IgD-negative memory B cell (primary cell): Measurements from ENCODE around the gene CTNNA1. TPM values are rescaled to one million over a fixed set of nuclear protein-coding genes. Genes with fewer than 3 reads are reported as not detected.
"Not testable (repeated sequence)": the region's sequence is repeated elsewhere in the genome, so short reads cannot be mapped to it uniquely, and the experiment has no call there.

ENCODE experiments used
- H3K27ac Mint-ChIP-seq, 3 donors: one replicate each; pipeline ENCODE4 v1.8.0; 2020 to 2022; ENCODE audit warnings: mild to moderate bottlenecking in 3 of 3, mixed read lengths in 3 of 3, moderate library complexity in 1 of 3
- H3K27me3 Mint-ChIP-seq: one replicate; pipeline ENCODE4 v1.8.0; 2021; ENCODE audit warnings: mixed read lengths
- H3K36me3 Mint-ChIP-seq: one replicate; pipeline ENCODE4 v1.8.0; 2020; ENCODE audit warnings: mild to moderate bottlenecking, mixed read lengths
- H3K4me1 Mint-ChIP-seq, 3 donors: one replicate each; pipeline ENCODE4 v1.8.0; 2020 to 2022; ENCODE audit warnings: mixed read lengths in 3 of 3, mild to moderate bottlenecking in 1 of 3
- H3K4me3 Mint-ChIP-seq, 4 donors: one replicate each; pipeline ENCODE4 v1.8.0; 2020 to 2022; ENCODE audit warnings: mild to moderate bottlenecking in 4 of 4, mixed read lengths in 4 of 4, moderate library complexity in 3 of 4
- H3K9me3 Mint-ChIP-seq, 3 donors: one replicate each; pipeline ENCODE4 v1.8.0; 2020 to 2021; ENCODE audit warnings: mixed read lengths in 3 of 3, mild to moderate bottlenecking in 1 of 3
- polyA plus RNA-seq: library from polyadenylated mRNA; unstranded; fragments of 300-500 nt; fragmentation: Illumina TruSeq; gene quantifications from one replicate; pipeline ENCODE4 v1.2.3, GENCODE V29; 2021

The CTNNA1 gene
- polyA plus RNA-seq, 1 donor from 2014 or later: 21.4 TPM

DNA sequence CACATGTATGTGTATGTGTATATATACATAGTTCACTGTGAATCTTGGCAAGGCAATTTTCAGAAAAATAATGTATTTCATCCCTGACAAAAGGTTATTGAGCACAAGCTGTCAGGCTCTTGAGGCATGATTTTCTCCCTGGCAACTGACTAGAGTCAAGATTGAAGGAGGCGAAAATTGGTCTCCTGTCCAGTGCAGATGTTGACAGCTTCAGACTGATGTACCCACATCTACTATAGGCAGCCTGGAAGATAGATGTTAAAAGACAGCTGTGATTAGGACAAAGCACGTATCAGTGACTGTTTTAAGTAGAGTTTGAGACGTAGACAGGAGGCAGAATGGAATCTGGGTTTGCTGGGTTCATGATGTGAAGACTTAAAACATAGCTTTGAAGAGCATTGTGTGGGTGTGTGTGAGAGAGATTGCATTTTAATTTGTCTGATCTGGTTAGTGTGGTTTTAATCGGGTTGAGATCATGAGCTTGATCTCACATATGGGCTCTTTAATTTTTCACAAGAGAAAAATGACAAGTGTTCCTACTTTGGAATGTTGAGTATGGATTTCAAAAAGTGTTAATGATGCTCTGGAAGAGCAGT is 39.1 kb downstream of the CTNNA1 start:
- Mint-ChIP-seq H3K4me1 (peaks cover 13 to 17% (median 13%) of the 10 kb centered on the region in 3 donors), H3K27ac (no peak overlapping the region), H3K4me3 (no peak overlapping the region), H3K36me3 (peaks cover 8% of the 10 kb centered on the region), H3K9me3 (no peaks in the 10 kb centered on the region), H3K27me3 (no peaks in the 10 kb centered on the region)

DNA sequence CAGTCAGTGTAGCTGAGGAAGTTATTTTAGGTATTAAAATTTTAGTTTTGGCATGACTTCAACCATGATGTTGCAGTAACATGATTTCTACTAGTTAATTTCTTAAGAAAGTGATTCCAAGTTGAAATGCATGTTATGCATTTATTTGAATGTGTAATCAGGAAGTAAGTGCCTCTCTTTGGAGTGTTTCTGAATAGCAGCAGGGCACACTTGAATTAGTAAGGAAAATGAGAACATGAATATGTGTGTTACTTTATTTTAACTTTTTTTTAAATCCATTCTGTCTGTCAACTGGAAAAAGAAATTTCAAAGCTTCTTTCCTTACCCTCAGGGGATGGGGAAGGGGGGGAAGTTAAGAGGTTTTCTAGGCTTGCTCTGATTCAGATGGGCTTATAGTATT is 40.4 kb downstream of the CTNNA1 start:
- Mint-ChIP-seq H3K4me1 (peaks cover 13 to 17% (median 13%) of the 10 kb centered on the region in 3 donors), H3K9me3 (no peaks in the 10 kb centered on the region), H3K27ac (no peak overlapping the region), H3K36me3 (peaks cover 3% of the 10 kb centered on the region), H3K4me3 (no peak overlapping the region), H3K27me3 (no peaks in the 10 kb centered on the region)

DNA sequence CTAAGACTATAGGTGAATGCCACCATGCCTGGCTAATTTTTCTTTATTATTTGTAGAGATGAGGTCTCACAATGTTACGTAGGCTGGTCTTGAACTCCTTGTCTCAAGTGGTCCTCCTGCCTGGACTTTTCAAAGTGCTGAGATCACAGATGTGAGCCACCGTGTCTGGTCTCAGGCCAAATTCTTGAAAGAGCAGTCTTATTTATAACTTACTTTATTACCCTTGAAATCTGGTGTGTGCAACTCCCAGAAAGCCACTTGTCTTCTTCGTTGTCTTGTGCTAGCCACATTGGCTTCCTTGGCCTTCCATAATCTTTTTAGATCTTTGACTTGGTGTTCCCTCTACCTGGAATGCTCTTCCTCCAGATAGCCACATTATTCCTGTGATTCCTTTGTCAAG is 50.1 kb downstream of the CTNNA1 start:
- Mint-ChIP-seq H3K27ac (no peak overlapping the region), H3K27me3 (no peaks in the 10 kb centered on the region), H3K36me3 (peaks cover 12% of the 10 kb centered on the region), H3K9me3 (no peaks in the 10 kb centered on the region), H3K4me3 (peak overlapping the region in 1 of 4 donors; percentile 35), H3K4me1 (peaks cover 15 to 23% (median 21%) of the 10 kb centered on the region in 3 donors)

DNA sequence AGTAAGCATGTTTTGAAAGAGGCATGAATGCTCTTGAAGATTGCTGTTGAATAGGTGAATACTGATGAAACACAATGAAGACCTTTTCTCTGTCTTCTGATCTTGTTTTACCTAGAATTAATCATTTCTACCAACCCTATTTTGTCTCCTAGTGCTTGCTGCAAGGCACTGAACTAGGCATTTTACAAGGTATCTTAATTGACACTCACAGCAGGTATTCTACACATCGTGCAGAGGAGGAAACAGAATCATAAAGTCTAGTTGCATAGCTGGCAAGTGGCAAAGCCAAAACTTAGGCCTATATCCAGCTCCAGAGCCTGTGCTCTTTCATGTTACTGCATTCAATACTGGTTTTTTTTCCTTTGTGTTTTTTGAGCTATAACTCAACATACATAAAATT is 50.7 kb downstream of the CTNNA1 start:
- H3K27me3 Mint-ChIP-seq: no peaks in the 10 kb centered on the region
- H3K27ac Mint-ChIP-seq: no peak overlapping the region

DNA sequence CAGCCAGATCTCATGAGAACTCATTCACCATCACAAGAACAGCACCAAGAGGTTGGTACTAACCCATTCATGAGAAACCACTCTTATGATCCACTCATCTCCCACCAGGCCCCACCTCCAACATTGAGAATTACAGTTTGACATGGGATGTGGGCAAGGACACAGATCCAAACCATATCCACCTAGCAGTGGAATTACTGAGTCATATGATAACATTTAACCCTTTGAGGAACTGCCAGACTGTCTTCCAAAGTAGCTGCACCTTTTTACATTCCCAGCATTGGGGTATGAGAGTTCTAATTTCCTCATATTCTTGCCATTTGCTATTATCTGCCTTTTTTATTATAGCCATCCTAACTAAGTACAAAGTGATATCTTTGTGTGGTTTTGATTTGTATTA is 51.9 kb downstream of the CTNNA1 start:
- H3K4me1 Mint-ChIP-seq: peaks cover 16 to 26% (median 21%) of the 10 kb centered on the region in 3 donors
- no peak overlapping the region for H3K4me3 Mint-ChIP-seq
- peaks cover 11% of the 10 kb centered on the region for H3K36me3 Mint-ChIP-seq
- no peak overlapping the region for H3K27ac Mint-ChIP-seq
- no peaks in the 10 kb centered on the region for H3K27me3 Mint-ChIP-seq
- no peaks in the 10 kb centered on the region for H3K9me3 Mint-ChIP-seq

More for the DNA sequence above, 50.7 kb downstream of the CTNNA1 start:
- Mint-ChIP-seq H3K4me1 (peaks cover 15 to 26% (median 21%) of the 10 kb centered on the region in 3 donors), H3K36me3 (peaks cover 12% of the 10 kb centered on the region), H3K4me3 (no peak overlapping the region), H3K9me3 (no peaks in the 10 kb centered on the region)

DNA sequence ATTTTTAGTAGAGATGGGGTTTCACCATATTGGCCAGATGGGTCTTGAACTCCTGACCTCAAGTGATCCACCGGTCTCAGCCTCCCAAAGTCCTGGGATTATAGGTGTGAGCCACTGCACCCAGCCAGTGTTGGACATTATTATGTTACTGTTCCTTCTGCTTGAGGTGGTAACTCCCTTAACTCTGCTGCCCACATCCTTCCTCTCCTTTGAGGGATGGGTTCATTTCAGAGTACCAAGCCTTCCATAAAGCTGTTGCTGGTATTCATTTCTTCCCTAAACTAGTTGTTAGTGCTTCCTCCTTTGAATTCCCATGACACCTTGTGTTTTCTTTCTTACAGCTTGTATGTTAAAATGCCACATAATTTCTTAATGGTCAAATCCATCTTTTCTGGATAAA is 54.0 kb downstream of the CTNNA1 start:
- no peak overlapping the region for H3K4me3 Mint-ChIP-seq

DNA sequence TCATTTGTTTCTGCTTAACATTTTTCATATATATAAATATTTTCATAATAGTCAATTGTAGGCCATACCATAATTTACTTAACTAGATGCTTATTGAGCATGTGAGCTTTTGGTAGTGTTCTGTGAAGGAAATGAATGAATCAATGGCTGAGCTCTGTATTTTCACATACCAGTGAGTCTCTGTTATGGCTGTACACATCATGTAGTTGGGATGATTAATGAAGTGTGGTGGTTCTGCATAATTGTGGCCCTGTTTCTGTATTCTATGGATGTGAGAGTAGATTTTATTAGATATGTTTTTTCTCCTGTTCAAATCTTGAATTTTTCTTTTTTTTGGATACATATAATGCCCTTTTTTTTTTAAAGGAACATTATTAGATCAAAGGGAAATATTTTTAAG is 56.2 kb downstream of the CTNNA1 start:
- Mint-ChIP-seq H3K27me3 (no peaks in the 10 kb centered on the region), H3K4me1 (peaks cover 11 to 15% (median 14%) of the 10 kb centered on the region in 3 donors), H3K9me3 (no peaks in the 10 kb centered on the region), H3K4me3 (no peak overlapping the region), H3K36me3 (peaks cover 17% of the 10 kb centered on the region), H3K27ac (no peak overlapping the region)

More for the DNA sequence above, 54.0 kb downstream of the CTNNA1 start:
- H3K27me3 Mint-ChIP-seq: no peaks in the 10 kb centered on the region
- H3K27ac Mint-ChIP-seq: no peak overlapping the region
- H3K9me3 Mint-ChIP-seq: no peaks in the 10 kb centered on the region
- peaks cover 13 to 22% (median 15%) of the 10 kb centered on the region in 3 donors for H3K4me1 Mint-ChIP-seq
- peaks cover 7% of the 10 kb centered on the region for H3K36me3 Mint-ChIP-seq

DNA sequence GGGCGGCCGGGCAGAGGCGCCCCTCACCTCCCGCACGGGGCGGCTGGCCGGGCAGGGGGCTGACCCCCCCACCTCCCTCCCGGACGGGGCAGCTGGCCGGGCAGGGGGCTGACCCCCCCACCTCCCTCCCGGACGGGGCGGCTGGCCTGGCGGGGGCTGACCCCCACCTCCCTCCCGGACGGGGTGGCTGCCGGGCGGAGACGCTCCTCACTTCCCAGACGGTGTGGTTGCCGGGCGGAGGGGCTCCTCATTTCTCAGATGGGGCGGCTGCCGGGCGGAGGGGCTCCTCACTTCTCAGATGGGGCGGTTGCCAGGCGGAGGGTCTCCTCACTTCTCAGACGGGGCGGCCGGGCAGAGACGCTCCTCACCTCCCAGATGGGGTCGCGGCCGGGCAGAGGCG is 57.6 kb downstream of the CTNNA1 start:
- peaks cover 20% of the 10 kb centered on the region for H3K36me3 Mint-ChIP-seq
- H3K9me3 Mint-ChIP-seq: not testable (repeated sequence)

DNA sequence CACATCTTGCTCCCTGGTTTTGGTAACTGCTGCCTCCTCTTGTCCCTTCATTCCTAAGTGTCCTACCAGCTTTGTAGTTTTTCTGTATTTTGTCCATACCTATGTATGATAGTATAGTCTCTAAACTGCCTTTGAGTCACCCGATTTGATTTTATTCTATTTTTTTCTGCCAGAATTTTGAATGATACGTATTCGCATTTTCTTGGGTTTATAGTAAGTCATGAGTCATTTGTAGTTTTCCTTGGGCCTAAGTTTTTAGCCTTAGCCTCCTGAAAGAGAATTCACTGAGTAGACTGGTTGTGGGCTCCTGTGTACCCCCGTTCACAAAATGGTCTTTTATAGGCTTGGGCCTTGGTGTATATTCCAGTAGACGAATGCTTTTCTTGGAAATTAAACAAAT is 62.3 kb downstream of the CTNNA1 start:
- H3K4me1 Mint-ChIP-seq: no peaks in the 10 kb centered on the region
- no peaks in the 10 kb centered on the region for H3K27me3 Mint-ChIP-seq

More for the DNA sequence above, 57.6 kb downstream of the CTNNA1 start:
- not testable (repeated sequence) for H3K27ac Mint-ChIP-seq, H3K27me3 Mint-ChIP-seq, H3K4me3 Mint-ChIP-seq
- H3K4me1 Mint-ChIP-seq: peaks cover 9 to 14% (median 13%) of the 10 kb centered on the region in 3 donors

DNA sequence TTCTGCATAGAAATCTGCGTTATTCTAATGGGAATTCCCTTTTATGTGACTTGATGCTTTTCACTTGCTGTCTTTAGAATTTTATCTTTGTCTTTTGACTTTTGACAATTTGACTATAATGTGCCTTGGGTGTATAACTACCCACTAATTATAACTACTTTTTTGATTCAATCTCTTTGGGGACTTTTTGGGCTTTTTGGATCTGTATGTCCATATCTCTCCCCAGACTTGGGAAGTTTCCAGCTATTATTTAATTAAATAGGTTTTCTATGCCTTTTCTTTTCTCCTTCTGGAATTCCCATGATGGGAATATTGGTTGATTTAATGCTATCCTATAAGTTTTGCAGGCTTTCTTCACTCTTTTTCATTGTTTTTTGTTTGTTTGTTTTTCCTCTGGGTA is 64.0 kb downstream of the CTNNA1 start:
- Mint-ChIP-seq H3K4me3 (peak overlapping the region in 1 of 4 donors; percentile 10), H3K9me3 (no peaks in the 10 kb centered on the region), H3K27ac (no peak overlapping the region), H3K4me1 (no peaks in the 10 kb centered on the region), H3K36me3 (peaks cover 14% of the 10 kb centered on the region), H3K27me3 (no peaks in the 10 kb centered on the region)

More for the DNA sequence above, 62.3 kb downstream of the CTNNA1 start:
- Mint-ChIP-seq H3K27ac (no peak overlapping the region), H3K9me3 (no peaks in the 10 kb centered on the region), H3K36me3 (peaks cover 14% of the 10 kb centered on the region), H3K4me3 (no peak overlapping the region)

DNA sequence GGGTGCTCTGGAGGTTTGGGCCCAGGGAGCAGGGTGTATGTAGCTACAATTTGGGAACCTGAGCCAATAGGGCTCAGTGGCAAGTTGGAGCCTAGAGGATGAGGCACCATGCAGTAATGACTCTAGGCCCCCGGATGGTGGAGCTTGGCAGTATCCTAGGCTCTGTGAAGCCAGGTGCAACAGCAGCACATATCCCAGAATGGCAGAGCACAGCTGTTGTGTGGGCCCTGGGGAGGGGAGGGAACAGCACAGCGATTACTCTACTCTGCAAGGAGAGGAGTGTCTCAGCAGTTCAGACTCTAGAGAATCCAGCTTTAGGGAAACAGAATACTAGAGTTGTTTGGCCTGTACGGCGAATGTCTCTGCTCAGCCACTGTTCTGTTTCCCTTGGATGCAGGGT is 65.9 kb downstream of the CTNNA1 start:
- Mint-ChIP-seq H3K36me3 (peaks cover 4% of the 10 kb centered on the region), H3K4me3 (no peak overlapping the region), H3K9me3 (no peaks in the 10 kb centered on the region), H3K4me1 (no peaks in the 10 kb centered on the region), H3K27me3 (no peaks in the 10 kb centered on the region), H3K27ac (no peak overlapping the region)

DNA sequence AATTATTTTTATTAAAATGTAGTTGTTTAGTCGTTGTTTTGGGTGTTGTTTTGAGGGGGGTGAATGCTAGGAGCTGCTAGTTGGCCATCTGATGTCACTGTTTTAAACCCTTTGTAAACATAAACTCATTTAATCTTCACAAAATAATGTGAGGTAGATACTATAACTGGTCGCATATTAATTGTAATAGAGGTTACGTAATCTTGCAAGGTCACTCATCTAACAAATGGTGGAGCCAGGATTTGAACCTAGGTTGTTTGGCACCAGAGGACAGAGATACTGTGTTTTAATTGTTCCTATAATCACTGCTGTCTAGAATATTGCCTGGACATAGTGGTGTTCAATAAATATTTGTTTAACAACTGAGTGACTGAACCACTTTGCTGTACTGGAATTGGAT is 67.5 kb downstream of the CTNNA1 start:
- Mint-ChIP-seq H3K27ac (no peak overlapping the region), H3K4me1 (peaks cover 0 to 1% (median 0%) of the 10 kb centered on the region in 3 donors), H3K36me3 (no peaks in the 10 kb centered on the region), H3K4me3 (no peak overlapping the region), H3K27me3 (no peaks in the 10 kb centered on the region), H3K9me3 (no peaks in the 10 kb centered on the region)

DNA sequence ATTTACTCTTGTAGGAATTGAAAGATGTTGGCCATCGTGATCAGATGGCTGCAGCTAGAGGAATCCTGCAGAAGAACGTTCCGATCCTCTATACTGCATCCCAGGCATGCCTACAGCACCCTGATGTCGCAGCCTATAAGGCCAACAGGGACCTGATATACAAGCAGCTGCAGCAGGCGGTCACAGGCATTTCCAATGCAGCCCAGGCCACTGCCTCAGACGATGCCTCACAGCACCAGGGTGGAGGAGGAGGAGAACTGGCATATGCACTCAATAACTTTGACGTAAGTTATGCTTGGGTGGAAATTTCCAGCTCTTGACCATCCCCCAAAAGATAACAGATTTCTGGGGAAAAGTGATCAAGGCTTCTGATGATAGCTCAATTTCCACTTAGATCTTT is 71.3 kb downstream of the CTNNA1 start:
- no peak overlapping the region for H3K4me3 Mint-ChIP-seq
- H3K27me3 Mint-ChIP-seq: no peaks in the 10 kb centered on the region
- H3K4me1 Mint-ChIP-seq: peaks cover 0 to 1% (median 0%) of the 10 kb centered on the region in 3 donors
- peaks cover 6% of the 10 kb centered on the region for H3K36me3 Mint-ChIP-seq
- H3K9me3 Mint-ChIP-seq: no peaks in the 10 kb centered on the region
- no peak overlapping the region for H3K27ac Mint-ChIP-seq

DNA sequence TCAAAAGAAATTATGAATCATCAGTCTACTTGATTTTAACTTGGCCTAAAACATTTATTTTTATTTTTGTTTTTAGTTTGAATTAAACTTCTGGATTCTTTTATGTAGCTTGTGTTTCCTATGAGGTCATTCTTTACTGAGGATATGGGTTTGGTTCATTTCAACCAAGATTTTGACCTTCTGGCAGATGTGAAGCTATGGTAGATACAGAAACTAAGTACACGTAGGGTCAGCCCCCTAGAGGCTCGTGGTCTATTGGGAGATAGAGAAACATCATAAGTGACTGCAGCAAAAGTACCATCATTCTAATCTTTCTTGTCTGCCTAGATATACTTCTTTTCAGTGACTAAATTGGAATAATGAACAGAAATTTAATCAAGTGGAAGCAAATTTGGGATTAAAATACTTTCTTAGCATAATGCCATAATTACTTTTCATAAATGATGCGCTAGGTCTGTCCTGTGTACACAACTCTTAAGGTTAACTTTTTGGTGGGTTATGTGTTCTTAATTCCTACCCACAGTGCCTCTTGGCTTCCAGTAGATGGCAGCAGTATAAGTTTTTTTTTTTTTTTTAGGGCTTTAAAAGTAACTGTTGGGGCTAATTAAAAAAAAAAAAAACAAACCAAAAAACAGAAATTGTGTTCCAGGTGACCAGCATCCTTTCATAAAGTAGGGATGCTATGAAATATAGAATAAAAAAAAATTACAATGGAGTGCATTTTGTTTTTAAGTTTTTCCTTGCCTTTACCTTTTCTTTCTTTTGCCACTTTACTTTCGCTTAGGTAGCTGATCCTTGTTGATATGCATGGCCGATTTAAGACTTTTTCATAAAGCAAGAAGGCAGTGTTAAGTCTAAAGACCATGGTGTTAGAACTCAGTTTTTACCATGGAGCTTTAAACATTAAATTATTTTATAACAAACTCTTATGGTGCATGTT is 72.0 kb downstream of the CTNNA1 start:
- peaks cover 6% of the 10 kb centered on the region for H3K36me3 Mint-ChIP-seq
- H3K27ac Mint-ChIP-seq: no peak overlapping the region
- peaks cover 0 to 1% (median 0%) of the 10 kb centered on the region in 3 donors for H3K4me1 Mint-ChIP-seq
- H3K27me3 Mint-ChIP-seq: no peaks in the 10 kb centered on the region
- no peak overlapping the region for H3K4me3 Mint-ChIP-seq
- H3K9me3 Mint-ChIP-seq: no peaks in the 10 kb centered on the region

DNA sequence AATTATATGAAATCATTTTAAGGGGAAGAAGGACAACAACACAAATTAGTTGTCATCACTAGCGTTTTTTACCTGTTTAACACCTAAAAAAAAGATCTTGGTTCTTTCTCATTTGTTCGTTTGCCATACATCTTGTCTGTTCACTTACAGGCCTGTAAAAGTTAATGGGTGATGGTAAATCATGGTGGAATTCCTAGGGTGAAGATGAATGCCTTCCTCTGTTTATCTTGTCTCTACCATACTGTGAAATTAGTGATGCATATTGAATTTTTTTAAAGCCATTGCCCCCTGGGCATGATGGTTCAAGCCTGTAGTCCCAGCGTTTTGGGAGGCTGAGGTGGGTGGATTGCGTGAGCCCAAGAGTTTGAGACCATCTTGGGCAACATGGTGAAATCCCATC is 75.3 kb downstream of the CTNNA1 start:
- Mint-ChIP-seq H3K4me3 (no peak overlapping the region), H3K9me3 (no peaks in the 10 kb centered on the region), H3K27ac (no peak overlapping the region), H3K36me3 (peaks cover 6% of the 10 kb centered on the region), H3K4me1 (peaks cover 0 to 6% (median 2%) of the 10 kb centered on the region in 3 donors), H3K27me3 (no peaks in the 10 kb centered on the region)
